Kidney epithelial cell (primary cell): ENCODE measurements around the gene FGF10. TPM values are rescaled to one million over a fixed set of nuclear protein-coding genes. Genes with fewer than 3 reads are reported as not detected.

Experiments used
- DNase-seq: peaks from one replicate; pipeline ENCODE4 v3.0.0-alpha.2; 2010; ENCODE audit warnings: low read depth
- H3K27me3 ChIP-seq: 2 replicates; pipeline ENCODE4 v1.6.0; 2011; ENCODE audit warnings: low read length; ENCODE audit not compliant: control insufficient read depth, insufficient read depth
- H3K36me3 ChIP-seq: 2 replicates; pipeline ENCODE4 v1.5.1; 2011; ENCODE audit warnings: low read length; ENCODE audit not compliant: control insufficient read depth, insufficient read depth
- H3K4me3 ChIP-seq: 2 replicates; pipeline ENCODE4 v1.5.1; 2011; ENCODE audit warnings: low read depth, mild to moderate bottlenecking, control low read depth, low read length
- total RNA-seq: library from RNA; depleted of rRNA; stranded (reverse); fragments of >200 nt; gene quantifications from 2 replicates; pipeline ENCODE4 v1.2.3, GENCODE V29; 2015
- TF ChIP-seq, protein P1 (sequence below): IDR thresholded peaks from 2 replicates; pipeline ENCODE4 v1.5.1; 2011; ENCODE audit warnings: mild to moderate bottlenecking, moderate library complexity, low read length, control low read depth, inconsistent platforms; ENCODE audit not compliant: insufficient read depth, poor library complexity, severe bottlenecking

FGF10 gene
- total RNA-seq, 1 donor from 2014 or later: 0.08 TPM

DNA sequence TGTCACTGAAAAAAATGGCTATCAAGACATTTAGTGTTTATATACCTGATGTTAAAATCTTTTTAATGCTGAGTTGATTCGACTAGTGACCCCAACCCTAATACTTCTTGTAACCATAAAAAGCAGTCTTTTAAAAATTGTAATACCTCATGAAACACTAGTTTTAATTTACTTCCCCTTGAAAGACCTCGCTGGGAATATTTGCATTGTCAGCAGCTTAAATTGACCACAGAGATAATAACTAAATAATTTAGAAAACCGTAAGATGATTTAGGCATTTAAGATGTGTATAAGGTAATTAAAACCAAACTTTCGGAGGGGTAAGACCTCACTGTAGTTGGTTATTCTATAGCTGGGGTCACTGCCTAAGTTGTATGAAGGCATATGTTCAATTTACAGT is 89.8 kb downstream of the FGF10 start:
- Histone ChIP-seq H3K27me3 (no peaks in the 10 kb centered on the region), H3K36me3 (no peaks in the 10 kb centered on the region), H3K4me3 (no peak overlapping the region)
- TF ChIP-seq, protein P1, sequence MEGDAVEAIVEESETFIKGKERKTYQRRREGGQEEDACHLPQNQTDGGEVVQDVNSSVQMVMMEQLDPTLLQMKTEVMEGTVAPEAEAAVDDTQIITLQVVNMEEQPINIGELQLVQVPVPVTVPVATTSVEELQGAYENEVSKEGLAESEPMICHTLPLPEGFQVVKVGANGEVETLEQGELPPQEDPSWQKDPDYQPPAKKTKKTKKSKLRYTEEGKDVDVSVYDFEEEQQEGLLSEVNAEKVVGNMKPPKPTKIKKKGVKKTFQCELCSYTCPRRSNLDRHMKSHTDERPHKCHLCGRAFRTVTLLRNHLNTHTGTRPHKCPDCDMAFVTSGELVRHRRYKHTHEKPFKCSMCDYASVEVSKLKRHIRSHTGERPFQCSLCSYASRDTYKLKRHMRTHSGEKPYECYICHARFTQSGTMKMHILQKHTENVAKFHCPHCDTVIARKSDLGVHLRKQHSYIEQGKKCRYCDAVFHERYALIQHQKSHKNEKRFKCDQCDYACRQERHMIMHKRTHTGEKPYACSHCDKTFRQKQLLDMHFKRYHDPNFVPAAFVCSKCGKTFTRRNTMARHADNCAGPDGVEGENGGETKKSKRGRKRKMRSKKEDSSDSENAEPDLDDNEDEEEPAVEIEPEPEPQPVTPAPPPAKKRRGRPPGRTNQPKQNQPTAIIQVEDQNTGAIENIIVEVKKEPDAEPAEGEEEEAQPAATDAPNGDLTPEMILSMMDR: no peak
- DNase-seq: no peak

DNA sequence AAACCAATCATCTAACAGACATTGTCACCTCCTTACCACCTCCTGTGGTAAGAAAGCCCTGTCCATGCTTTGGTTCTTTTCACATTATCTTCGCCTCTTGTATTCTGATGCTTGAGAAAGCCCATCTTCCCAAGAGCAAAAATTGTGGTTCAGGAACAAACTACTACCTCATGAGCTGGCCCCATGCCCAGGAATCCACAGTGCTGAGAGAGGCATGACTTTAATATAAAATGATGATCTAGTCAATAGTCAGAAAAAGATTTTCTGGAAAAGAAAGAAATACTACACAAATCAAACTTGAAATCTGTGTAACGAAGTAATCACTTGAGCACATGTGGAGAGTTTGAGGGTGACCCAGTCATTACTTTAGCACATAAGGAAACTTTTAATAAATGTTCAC is 94.7 kb downstream of the FGF10 start:
- H3K27me3 ChIP-seq: no peaks in the 10 kb centered on the region
- H3K36me3 ChIP-seq: no peaks in the 10 kb centered on the region
- H3K4me3 ChIP-seq: no peak overlapping the region
- no peak for DNase-seq
- TF ChIP-seq, protein P1: no peak

DNA sequence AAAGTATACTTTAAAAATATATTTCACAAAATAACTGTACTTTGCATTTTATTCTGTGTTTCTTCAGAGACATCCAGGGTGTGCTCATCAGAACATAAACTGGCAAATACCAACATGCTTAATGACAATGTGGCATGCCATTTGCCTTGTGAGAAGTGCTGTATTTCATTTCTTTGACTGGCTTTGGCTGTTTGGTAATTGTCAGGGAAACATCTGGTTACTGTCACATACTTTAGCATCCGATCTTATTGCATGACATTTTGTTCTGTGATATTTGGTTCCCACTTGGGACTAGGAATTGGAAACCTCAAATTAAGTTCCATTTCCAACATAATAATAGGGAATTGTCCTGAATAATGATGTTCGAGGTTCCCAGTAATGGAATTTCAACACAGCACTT is 96.5 kb downstream of the FGF10 start:
- no peak for DNase-seq
- H3K36me3 ChIP-seq: no peaks in the 10 kb centered on the region
- no peaks in the 10 kb centered on the region for H3K27me3 ChIP-seq
- H3K4me3 ChIP-seq: no peak overlapping the region
- TF ChIP-seq, protein P1: no peak

DNA sequence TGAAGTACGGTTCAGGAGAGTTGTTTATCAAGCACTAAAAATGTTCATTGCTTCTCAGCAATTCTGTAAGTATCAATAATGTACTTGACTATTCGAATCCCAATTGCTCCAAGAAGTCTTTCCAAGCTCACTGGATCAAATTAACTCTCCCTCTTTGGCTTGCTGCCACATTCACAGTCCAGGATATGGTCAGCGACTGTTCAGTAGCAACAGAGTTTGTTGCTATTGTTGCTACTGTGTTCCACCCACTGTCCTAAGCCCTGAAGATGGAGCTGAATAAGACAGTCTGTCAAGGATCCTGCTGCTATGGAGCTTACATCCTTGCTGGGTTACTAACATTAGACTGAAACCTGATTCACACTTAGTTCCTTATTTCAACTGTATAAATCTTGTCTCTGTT is 110.8 kb downstream of the FGF10 start:
- H3K27me3 ChIP-seq: no peaks in the 10 kb centered on the region
- H3K4me3 ChIP-seq: no peak overlapping the region
- H3K36me3 ChIP-seq: no peaks in the 10 kb centered on the region
- DNase-seq: no peak
- TF ChIP-seq, protein P1: no peak

DNA sequence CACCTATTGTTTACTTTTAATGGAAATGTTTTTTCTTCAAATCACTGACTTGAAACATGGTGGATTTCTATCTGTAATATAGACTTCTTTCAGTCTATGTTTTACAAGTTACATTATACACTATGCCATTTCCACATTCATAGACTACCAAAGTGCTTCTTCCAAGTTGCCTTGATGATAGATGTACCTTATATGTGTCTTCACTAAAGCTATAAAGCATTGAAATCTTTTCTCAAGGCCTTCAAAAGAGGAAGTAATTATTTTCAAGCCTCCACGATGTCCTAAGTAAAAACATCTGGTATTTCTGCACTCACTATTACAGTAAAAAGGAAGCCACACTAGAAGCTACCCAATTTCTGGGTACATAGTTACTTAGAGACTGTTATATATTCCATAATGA is 113.3 kb downstream of the FGF10 start:
- Histone ChIP-seq H3K36me3 (no peaks in the 10 kb centered on the region), H3K4me3 (no peak overlapping the region), H3K27me3 (no peaks in the 10 kb centered on the region)
- TF ChIP-seq, protein P1: no peak
- no peak for DNase-seq

DNA sequence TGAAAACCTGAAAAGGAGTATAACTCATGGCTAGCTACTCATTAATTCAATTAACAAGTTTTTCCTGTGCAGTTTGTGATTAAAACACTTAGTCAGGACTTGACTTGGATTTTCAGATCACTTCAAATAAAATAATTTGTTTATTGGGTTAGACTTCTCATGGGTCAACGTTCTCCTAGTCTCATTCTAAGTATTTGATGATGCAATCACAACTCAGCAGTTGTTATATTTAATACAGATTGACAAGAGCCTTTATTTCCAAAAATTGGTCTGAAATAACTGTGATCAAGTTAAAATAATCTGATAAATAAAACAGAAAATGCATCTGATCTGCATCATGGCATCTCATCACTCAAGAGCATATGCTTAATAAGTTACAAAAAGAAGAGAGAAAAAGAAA is 113.9 kb downstream of the FGF10 start:
- H3K36me3 ChIP-seq: no peaks in the 10 kb centered on the region
- no peak overlapping the region for H3K4me3 ChIP-seq
- H3K27me3 ChIP-seq: no peaks in the 10 kb centered on the region
- TF ChIP-seq, protein P1: no peak
- DNase-seq: no peak
